RPMI7951 (cell line): ENCODE results near the gene MRPS11. TPM values are rescaled to one million over a fixed set of nuclear protein-coding genes. Genes with fewer than 3 reads are reported as not detected.
"Not testable (repeated sequence)": the region's sequence is repeated elsewhere in the genome, so short reads cannot be mapped to it uniquely, and the experiment has no call there.

Source experiments
- DNase-seq: peaks from one replicate; pipeline ENCODE4 v3.0.0-alpha.2; 2012; ENCODE audit warnings: low read depth
- total RNA-seq: library from RNA; depleted of rRNA; stranded (reverse); fragments of >200 nt; shearing (Covaris generic); gene quantifications from 2 replicates; pipeline ENCODE4 v1.2.3, GENCODE V29; 2014

The MRPS11 gene
- total RNA-seq, 1 experiment from 2014 or later: 99.8 TPM

GRCh38 chr15:88489321-88489720 is 21.8 kb downstream of the MRPS11 start:
- no peak for DNase-seq

GRCh38 chr15:88490036-88490435 is 22.5 kb downstream of the MRPS11 start:
- DNase-seq: no peak

DNA sequence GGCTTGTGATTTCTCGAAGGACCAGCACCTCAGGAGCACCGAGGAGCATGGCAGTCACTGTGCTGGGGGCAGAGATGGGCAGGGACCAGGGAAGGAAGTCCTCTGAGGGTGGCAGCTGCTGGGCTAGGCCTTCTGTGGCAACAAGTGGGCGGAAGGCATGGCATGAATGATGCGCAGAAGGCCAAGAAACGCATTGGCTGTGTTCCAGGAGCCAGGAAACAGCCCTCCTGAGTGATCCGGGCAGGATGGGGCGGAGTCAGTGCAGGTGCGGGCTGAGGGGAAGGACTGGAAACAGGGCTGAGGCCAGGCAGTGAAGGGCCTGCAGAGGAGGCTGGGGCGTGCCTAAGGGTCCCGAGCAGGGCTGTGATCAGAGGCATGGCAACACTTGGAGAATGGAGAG is 23.6 kb downstream of the MRPS11 start:
- no peak for DNase-seq

DNA sequence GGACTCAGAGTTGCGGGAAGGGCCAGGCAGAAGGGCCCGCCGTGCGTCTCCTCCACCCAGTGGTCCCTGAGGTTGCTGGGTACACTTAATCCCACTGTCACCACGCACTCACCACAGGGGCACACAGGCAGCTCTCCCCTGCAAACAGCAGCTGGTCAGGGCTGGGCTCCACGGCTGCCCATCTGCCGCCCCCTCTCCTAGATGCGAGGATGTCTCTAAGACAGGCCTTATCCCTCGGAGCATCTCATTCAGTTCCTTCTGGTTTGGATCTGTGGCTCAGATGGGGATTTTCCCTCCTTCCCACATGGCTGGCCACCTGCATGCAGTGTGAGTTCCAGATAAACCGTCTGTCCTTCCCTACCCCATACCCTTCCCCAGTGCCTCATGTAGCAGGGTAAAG is 26.3 kb downstream of the MRPS11 start:
- DNase-seq: no peak

- no peak for DNase-seq
Measured at GRCh38 chr15:88497109-88497765, 29.7 kb downstream of the MRPS11 start.

DNA sequence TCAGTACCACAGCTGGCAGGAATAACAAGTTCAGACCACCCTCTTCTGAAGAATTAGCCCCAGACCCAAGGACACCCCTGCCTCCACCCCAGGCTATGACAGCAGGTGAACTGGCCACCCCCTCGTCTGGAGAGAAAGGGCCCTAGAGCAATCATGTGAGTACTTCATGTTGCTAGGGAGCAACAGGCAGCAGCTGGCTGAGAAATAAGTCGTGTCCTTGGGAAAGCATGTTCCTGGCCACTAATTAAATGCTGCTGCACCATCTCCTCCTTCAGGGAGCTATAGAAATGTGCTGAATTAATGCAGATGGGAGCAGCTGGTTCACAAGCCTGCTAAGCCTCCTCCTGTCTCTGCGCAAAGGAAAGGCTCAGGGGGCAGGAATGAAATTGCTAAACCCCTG is 31.5 kb downstream of the MRPS11 start:
- DNase-seq: no peak

DNA sequence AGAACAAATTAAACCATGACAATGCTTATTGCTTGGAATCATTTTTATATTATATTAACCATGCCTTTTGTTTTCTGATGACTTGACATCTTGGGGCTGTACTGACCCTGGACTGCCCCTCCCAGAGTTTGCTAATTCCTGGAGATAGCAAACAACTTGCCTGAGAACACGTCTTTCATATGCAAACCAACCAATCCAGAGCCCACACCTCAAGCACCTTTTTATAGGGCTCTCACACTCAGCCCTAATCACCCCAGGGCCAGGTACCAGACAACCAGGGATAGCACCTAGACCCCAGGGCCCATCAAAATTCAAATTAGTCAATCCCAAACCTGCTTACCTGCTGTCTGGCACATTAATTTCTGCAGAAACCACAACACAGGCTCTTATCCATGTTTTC is 36.9 kb downstream of the MRPS11 start:
- no peak for DNase-seq

- DNase-seq: no peak
Measured at GRCh38 chr15:88505721-88506120, 38.2 kb downstream of the MRPS11 start.

DNA sequence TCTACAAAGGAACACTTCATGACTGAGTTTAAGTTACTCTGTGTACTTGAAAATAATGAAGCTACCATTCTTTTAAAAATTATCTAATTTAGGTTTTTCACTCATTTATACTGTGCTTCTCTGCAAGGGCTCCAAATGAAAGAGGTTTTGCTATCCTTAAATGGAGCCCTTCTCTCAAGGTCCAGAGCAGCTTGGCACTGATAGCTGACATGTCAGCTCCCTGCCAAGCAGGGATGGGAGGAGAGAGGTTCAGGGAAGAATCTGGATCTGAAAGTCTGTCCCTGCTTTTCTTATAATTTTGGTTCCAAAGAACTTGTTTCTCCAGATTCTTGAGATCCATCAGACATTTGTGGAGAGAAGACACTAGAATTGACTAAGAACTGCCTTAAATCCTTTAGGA is 39.1 kb downstream of the MRPS11 start:
- DNase-seq: no peak

GRCh38 chr15:88509321-88509720 is 41.8 kb downstream of the MRPS11 start:
- no peak for DNase-seq

GRCh38 chr15:88509964-88510363 is 42.5 kb downstream of the MRPS11 start:
- DNase-seq: no peak

DNA sequence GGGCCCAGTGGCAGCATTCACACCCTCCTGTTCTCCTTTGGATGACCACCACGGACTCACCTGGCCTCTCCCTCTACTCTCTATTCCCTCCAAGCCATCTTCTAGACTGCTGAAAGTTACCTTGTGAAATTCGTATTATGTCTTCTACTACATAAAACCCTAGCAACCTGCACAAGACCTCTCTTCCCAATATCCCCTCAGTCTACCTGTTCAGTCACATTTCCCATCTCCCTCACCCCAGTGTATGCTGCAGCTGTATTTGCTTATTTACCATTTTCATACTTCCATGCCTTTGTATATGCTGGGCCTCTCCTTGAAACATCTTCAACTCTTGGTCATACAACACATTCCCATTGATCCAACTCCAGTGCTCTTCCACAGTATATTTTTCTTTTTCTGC is 43.7 kb downstream of the MRPS11 start:
- DNase-seq: no peak

DNA sequence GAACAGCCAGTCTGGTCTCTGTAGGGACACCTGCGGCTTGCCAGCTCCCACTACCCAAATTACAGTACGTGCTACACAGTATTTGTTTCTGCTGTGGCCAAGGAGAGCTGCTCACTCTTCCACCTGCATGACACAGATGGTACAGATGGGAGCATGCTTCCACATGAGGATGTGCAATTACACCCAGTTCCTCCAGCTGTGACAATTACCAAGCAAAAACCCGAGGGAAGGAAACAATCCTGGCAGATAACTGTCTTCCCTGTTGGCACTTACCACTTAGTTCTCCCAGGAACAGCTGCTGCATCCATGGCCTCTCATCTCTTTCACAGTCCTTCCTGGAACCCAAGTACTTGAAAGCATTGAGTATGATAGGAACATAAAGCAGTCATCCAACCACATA is 44.6 kb downstream of the MRPS11 start:
- DNase-seq: no peak

- no peak for DNase-seq
Measured at GRCh38 chr15:88512601-88513000, 45.1 kb downstream of the MRPS11 start.

DNA sequence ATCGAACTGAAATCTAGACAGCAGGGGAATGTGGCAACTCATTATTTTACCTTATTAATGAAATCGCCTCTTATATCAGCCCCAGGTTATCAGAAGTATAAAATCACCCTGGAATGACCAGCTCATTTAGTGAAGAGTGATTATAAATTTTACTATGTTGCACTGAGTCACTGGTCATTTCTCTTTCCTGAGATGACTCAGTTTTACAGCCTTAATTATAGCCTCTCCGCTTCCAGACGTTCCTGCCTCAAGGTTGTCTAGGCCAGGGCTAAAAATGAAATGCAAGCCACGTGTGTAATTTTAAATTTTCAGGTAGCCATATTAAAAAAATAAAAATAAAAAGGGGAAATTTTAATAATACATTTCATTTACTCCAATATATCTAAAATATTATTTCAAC is 45.7 kb downstream of the MRPS11 start:
- DNase-seq: peak; percentile 62

DNA sequence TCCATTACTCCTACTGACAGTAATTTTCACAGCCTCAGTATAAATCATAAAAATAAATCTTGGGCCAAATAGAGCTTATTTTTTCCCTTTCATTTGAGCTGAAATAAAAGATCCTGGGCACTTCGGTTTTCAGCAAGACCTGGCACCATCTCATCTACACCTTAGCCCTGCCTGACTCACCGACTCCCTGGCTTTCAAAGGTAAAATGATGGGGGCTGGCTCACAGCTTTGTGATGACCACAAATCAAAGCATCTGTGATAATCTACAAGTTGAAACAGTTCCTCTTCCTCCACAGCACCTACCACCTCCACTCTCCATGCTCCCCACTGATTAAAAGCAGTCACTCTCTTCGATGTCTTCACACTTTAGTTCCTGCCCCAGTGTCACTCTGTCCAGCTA is 51.4 kb downstream of the MRPS11 start:
- no peak for DNase-seq

DNA sequence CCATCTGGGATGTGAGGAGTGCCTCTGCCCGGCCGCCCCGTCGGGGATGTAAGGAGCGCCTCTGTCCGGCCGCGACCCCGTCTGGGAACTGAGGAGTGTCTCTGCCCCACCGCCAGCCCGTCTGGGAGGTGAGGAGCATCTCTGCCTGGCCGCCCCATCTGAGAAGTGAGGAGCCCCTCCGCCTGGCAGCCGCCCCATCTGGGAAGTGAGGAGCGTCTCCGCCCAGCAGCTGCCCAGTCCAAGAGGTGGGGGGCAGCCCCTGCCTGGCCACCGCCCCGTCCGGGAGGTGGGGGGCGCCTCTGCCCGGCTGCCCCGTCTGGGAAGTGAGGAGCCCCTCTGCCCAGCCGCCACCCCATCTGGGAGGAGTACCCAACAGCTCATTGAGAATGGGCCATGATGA is 56.6 kb downstream of the MRPS11 start:
- not testable (repeated sequence) for DNase-seq

GRCh38 chr15:88525418-88525817 is 57.9 kb downstream of the MRPS11 start:
- DNase-seq: no peak

- DNase-seq: no peak
Measured at GRCh38 chr15:88526247-88526879, 58.9 kb downstream of the MRPS11 start.

GRCh38 chr15:88529021-88529630 is 61.6 kb downstream of the MRPS11 start:
- peak; percentile 20 for DNase-seq
